Adrenal gland (tissue), 12 donors: ENCODE measurements around the gene PLXNA4. TPM values are rescaled to one million over a fixed set of nuclear protein-coding genes. Genes with fewer than 3 reads are reported as not detected.
A peak's percentile ranks its signal among the peaks of the same experiment; 100 is the strongest.

Experiments
- DNase-seq, 7 donors: peaks; one replicate each; pipeline ENCODE4 v3.0.0-alpha.2; 2019 to 2020
- H3K27ac ChIP-seq, 5 donors: fragments of 200-600 bp; sonication (generic) in 4 of 5; 1 replicate in 3 of 5; 2 replicates in 2 of 5; pipeline versions ENCODE4 v1.5.1 to v1.8.0; 2016 to 2020; ENCODE audit warnings: mild to moderate bottlenecking in 1 of 5
- H3K27me3 ChIP-seq: fragments of 200-600 bp; 2 replicates; pipeline ENCODE4 v1.8.0; 2021
- H3K36me3 ChIP-seq, 2 donors: fragments of 200-600 bp; replicated peaks in 1 of 2; 1 replicate in 1 of 2; 2 replicates in 1 of 2; pipeline versions ENCODE4 v1.5.1 to v1.8.0; 2018 to 2022
- H3K4me1 ChIP-seq, 2 donors: fragments of 200-600 bp; replicated peaks in 1 of 2; 1 replicate in 1 of 2; 2 replicates in 1 of 2; pipeline versions ENCODE4 v1.5.1 to v1.8.0; 2018 to 2021
- H3K4me3 ChIP-seq, 4 donors: fragments of 200-600 bp; sonication (generic) in 3 of 4; one replicate each; pipeline ENCODE4 v1.5.1; 2016 to 2018
- H3K9me3 ChIP-seq, 3 donors: fragments of 200-600 bp; sonication (generic) in 1 of 3; replicated peaks in 1 of 3; 1 replicate in 2 of 3; 2 replicates in 1 of 3; pipeline versions ENCODE4 v1.5.1 to v1.8.0; 2016 to 2021
- CTCF ChIP-seq, 6 experiments: fragments of 450-650 bp in 4 of 6; fragments of 200-600 bp in 2 of 6; sonication (generic) in 1 of 6; IDR thresholded peaks; 1 replicate in 5 of 6; 2 replicates in 1 of 6; pipeline versions ENCODE4 v1.5.1 to v1.8.0; 2016 to 2021; ENCODE audit warnings: antibody characterized with exemption in 6 of 6, mild to moderate bottlenecking in 2 of 6, moderate library complexity in 1 of 6
- POLR2A ChIP-seq, 2 donors: fragments of 450-650 bp; IDR thresholded peaks; one replicate each; pipeline ENCODE4 v1.6.1; 2017; ENCODE audit warnings: antibody characterized with exemption in 2 of 2, mild to moderate bottlenecking in 2 of 2, moderate library complexity in 1 of 2
- WGBS, 4 donors: extraction: QIAGEN DNeasy Blood & Tissue Kit in 2 of 4; methylation state at CpG; one replicate each; pipeline versions ENCODE4 v1.1.5 to v1.1.7; 2013 to 2017; 5-methylcytosine and 5-hydroxymethylcytosine counted together
- intact Hi-C, 2 donors: fragments of 100-400 bp; cut with DNase I; formaldehyde crosslinking; loops; one replicate each; pipeline versions ENCODE4 v1.14.1 to v1.15.0; 2022 to 2023
- polyA plus RNA-seq, 3 donors: library from polyadenylated mRNA; stranded (reverse); fragments of 200-250 nt in 2 of 3; fragments of 350-450 nt in 1 of 3; fragmentation: Illumina TruSeq in 1 of 3; extraction: RNeasy Lipid Tissue Mini Kit (QIAGEN cat#74804) in 1 of 3; gene quantifications; one replicate each; pipeline ENCODE4 v1.2.3, GENCODE V29; 2013 to 2014
- total RNA-seq, 9 donors: library from RNA; depleted of rRNA in 4 of 9; stranded (reverse); fragments of >200 nt in 4 of 9; fragments of 120-200 nt in 1 of 9; fragmentation: NEBNext Ultra II Directional in 1 of 9; extraction: Animal tissue kit (Norgen Biotek cat#: 25700) in 1 of 9; gene quantifications; one replicate each; pipeline versions ENCODE4 v1.1.0 to v1.2.4, GENCODE V29; 2013 to 2023
- donor health status: healthy with polysubstance abuse.
- donor health status: Bipolar disorder and iron deficiency.
- donor health status: DM: yes; HTN: yes; CAD: no.
- donor health status: DM: no; HTN: no; CAD: no.
- donor health status: DM: no; HTN: no; CAD: no.
- donor health status: DM: yes; HTN: yes; CAD: no.

The PLXNA4 gene
- total and polyA plus RNA-seq, 12 donors: 0.99 to 10.7 (median 3.6) TPM

- DNase-seq: no peak
- no peak overlapping the region for H3K4me3 ChIP-seq
- H3K27ac ChIP-seq: no peak overlapping the region
- no peaks in the 10 kb centered on the region for H3K36me3 ChIP-seq
- no peaks in the 10 kb centered on the region for H3K9me3 ChIP-seq
- no peaks in the 10 kb centered on the region for H3K27me3 ChIP-seq
- intact Hi-C loops: no loop called here
- no peak for TF ChIP-seq CTCF (IDR thresholded peaks at IDR 0.05)
- TF ChIP-seq POLR2A (IDR thresholded peaks at IDR 0.05): no peak
- peaks cover 0 to 12% of the 10 kb centered on the region in 2 donors for H3K4me1 ChIP-seq
Observed at GRCh38 chr7:132503415-132503814, 72.9 kb downstream of the PLXNA4 start.

GRCh38 chr7:132501956-132502355 is 74.3 kb downstream of the PLXNA4 start:
- intact Hi-C loops: no loop called here

GRCh38 chr7:132500727-132501440 is 75.4 kb downstream of the PLXNA4 start:
- intact Hi-C loops: no loop called here
- Histone ChIP-seq H3K4me3 (no peak overlapping the region), H3K27ac (peak overlapping the region in 1 of 5 donors; percentile 10), H3K27me3 (no peaks in the 10 kb centered on the region), H3K4me1 (peaks cover 0 to 12% of the 10 kb centered on the region in 2 donors), H3K36me3 (no peaks in the 10 kb centered on the region), H3K9me3 (no peaks in the 10 kb centered on the region)
- TF ChIP-seq POLR2A (IDR thresholded peaks at IDR 0.05): no peak
- peak in 4 of 6 experiments; percentile 38 to 50 (median 45) for TF ChIP-seq CTCF (IDR thresholded peaks at IDR 0.05)
- WGBS, 4 donors: 51 to 65% (median 58%) methylated on average over 10 of the region's 10 CpGs
- peak in 6 of 7 donors; percentile 66 to 85 (median 72) for DNase-seq

More at GRCh38 chr7:132501956-132502355, 74.3 kb downstream of the PLXNA4 start:
- DNase-seq: no peak
- no peak for TF ChIP-seq POLR2A (IDR thresholded peaks at IDR 0.05)
- no peak for TF ChIP-seq CTCF (IDR thresholded peaks at IDR 0.05)
- Histone ChIP-seq H3K4me1 (peaks cover 0 to 12% of the 10 kb centered on the region in 2 donors), H3K36me3 (no peaks in the 10 kb centered on the region), H3K27ac (no peak overlapping the region), H3K9me3 (no peaks in the 10 kb centered on the region), H3K4me3 (no peak overlapping the region), H3K27me3 (no peaks in the 10 kb centered on the region)
- 69 to 90% (median 78%) methylated on average over 6 to 7 of the region's 7 CpGs for WGBS, 4 donors

- H3K4me3 ChIP-seq: no peak overlapping the region
- WGBS, 4 donors: 68 to 89% (median 77%) methylated on average over 5 of the region's 5 CpGs
- no peaks in the 10 kb centered on the region for H3K27me3 ChIP-seq
- no peaks in the 10 kb centered on the region for H3K36me3 ChIP-seq
- intact Hi-C loops: no loop called here
- TF ChIP-seq CTCF (IDR thresholded peaks at IDR 0.05) (no peak), POLR2A (IDR thresholded peaks at IDR 0.05) (no peak)
- H3K27ac ChIP-seq: no peak overlapping the region
- no peak for DNase-seq
- peaks cover 0 to 12% of the 10 kb centered on the region in 2 donors for H3K4me1 ChIP-seq
- no peaks in the 10 kb centered on the region for H3K9me3 ChIP-seq
Observed at GRCh38 chr7:132499487-132499886, 76.8 kb downstream of the PLXNA4 start.
